ENCODE results near the gene OR4P4.

The OR4P4 gene

GRCh38 chr11:55634813-55635212, at the start of gene OR4P4:
OR4P4 (plus strand) TSS chr11:55635113.
- no peak for DNase-seq (ENCODE audit: low spot score)

GRCh38 chr11:55607545-55607944, 27.4 kb upstream of the OR4P4 start, which contains the start of gene OR4C11:
OR4C11 (minus strand) TSS chr11:55607645; CDS start chr11:55604373, 3,272 bp downstream.
- FAIRE-seq (no peak), DNase-seq (ENCODE audit: low spot score) (no peak)

More at GRCh38 chr11:55634813-55635212, at the start of gene OR4P4:
- no peak for FAIRE-seq

GRCh38 chr11:55624531-55624930, 10.4 kb upstream of the OR4P4 start:
- no peak for FAIRE-seq

GRCh38 chr11:55648027-55648426, 13.1 kb downstream of the OR4P4 start, which contains the start of gene OR4S2:
OR4S2 (plus strand) TSS chr11:55648327; CDS start chr11:55650904, 2,577 bp downstream.
- FAIRE-seq, result no peak

More at GRCh38 chr11:55624531-55624930, 10.4 kb upstream of the OR4P4 start:
- no peak for DNase-seq (ENCODE audit: low spot score)

GRCh38 chr11:55652560-55652959, 17.6 kb downstream of the OR4P4 start:
- FAIRE-seq, result no peak
- no peak for DNase-seq (ENCODE audit: low spot score)

More at GRCh38 chr11:55648027-55648426, 13.1 kb downstream of the OR4P4 start, which contains the start of gene OR4S2:
- DNase-seq (ENCODE audit: low spot score), result no peak

- no peak for FAIRE-seq
Measured at GRCh38 chr11:55655096-55655495, 20.2 kb downstream of the OR4P4 start.

GRCh38 chr11:55658031-55658573, 23.2 kb downstream of the OR4P4 start:
- DNase-seq (ENCODE audit: low spot score) (peak; percentile 18), FAIRE-seq (no peak)

More at GRCh38 chr11:55655096-55655495, 20.2 kb downstream of the OR4P4 start:
- no peak for DNase-seq (ENCODE audit: low spot score)

- FAIRE-seq, result no peak
Measured at GRCh38 chr11:55658608-55659007, 23.7 kb downstream of the OR4P4 start.

GRCh38 chr11:55661901-55662300, 27.0 kb downstream of the OR4P4 start, which contains the start of gene OR4C6:
OR4C6 (plus strand) TSS chr11:55662201; CDS start chr11:55665167, 2,966 bp downstream.
- DNase-seq (ENCODE audit: low spot score) (no peak), FAIRE-seq (no peak)

More at GRCh38 chr11:55658608-55659007, 23.7 kb downstream of the OR4P4 start:
- DNase-seq (ENCODE audit: low spot score), result no peak

GRCh38 chr11:55669376-55669775, 34.5 kb downstream of the OR4P4 start:
- FAIRE-seq, result no peak
- no peak for DNase-seq (ENCODE audit: low spot score)

- FAIRE-seq (no peak), DNase-seq (ENCODE audit: low spot score) (no peak)
Measured at GRCh38 chr11:55673860-55674259, 38.9 kb downstream of the OR4P4 start.
